MM.1S (cell line): ENCODE results near the gene UGT1A1.

Experiments
- EZH2 ChIP-seq: fragments of 300-600 bp; sonication (generic); optimal IDR thresholded peaks from 2 replicates; pipeline ENCODE3; 2017; ENCODE audit warnings: low read depth, mild to moderate bottlenecking, antibody characterized with exemption, low read length, mixed read lengths
- EZH2phosphoT487 ChIP-seq: fragments of 300-600 bp; sonication (generic); IDR thresholded peaks from 2 replicates; pipeline ENCODE4 v1.6.1; 2018; ENCODE audit warnings: antibody characterized with exemption, low read length
- TF ChIP-seq, protein P1 (sequence below): fragments of 300-600 bp; sonication (generic); IDR thresholded peaks from 2 replicates; pipeline ENCODE4 v1.5.1; 2016; ENCODE audit warnings: antibody characterized with exemption, low read length, mixed read lengths

DNA sequence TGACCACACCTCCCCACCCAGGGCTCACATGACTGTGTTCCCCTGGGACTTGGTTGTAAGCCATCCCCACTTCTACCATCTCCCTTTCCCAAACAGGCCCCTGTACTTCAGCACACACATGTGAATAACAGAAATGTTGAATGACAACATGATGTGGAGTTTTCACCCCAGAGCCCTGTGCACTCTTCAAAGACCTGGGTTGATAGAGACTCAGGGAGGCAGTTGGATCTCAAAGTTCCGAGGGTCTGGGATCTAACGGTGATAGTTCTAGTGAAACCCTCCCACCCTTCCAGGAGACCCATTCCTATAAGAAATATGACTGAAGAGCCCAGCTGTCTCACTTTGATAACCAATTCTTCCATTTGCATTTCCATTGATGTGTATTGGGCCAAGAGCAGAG, 18.0 kb downstream of the UGT1A1 start, which contains the start of gene MROH2A:
- TF ChIP-seq, protein P1, sequence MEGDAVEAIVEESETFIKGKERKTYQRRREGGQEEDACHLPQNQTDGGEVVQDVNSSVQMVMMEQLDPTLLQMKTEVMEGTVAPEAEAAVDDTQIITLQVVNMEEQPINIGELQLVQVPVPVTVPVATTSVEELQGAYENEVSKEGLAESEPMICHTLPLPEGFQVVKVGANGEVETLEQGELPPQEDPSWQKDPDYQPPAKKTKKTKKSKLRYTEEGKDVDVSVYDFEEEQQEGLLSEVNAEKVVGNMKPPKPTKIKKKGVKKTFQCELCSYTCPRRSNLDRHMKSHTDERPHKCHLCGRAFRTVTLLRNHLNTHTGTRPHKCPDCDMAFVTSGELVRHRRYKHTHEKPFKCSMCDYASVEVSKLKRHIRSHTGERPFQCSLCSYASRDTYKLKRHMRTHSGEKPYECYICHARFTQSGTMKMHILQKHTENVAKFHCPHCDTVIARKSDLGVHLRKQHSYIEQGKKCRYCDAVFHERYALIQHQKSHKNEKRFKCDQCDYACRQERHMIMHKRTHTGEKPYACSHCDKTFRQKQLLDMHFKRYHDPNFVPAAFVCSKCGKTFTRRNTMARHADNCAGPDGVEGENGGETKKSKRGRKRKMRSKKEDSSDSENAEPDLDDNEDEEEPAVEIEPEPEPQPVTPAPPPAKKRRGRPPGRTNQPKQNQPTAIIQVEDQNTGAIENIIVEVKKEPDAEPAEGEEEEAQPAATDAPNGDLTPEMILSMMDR: no peak
- TF ChIP-seq EZH2: no peak
- TF ChIP-seq EZH2phosphoT487: no peak
